Thyroid gland (tissue), 4 donors: ENCODE measurements around the gene APBB2.
"Not testable (repeated sequence)": the region's sequence is repeated elsewhere in the genome, so short reads cannot be mapped to it uniquely, and the experiment has no call there.

Experiments
- POLR2A ChIP-seq, 2 donors: fragments of 450-650 bp; IDR thresholded peaks; one replicate each; pipeline ENCODE4 v1.6.1; 2017; ENCODE audit warnings: antibody characterized with exemption in 2 of 2, mild to moderate bottlenecking in 2 of 2, moderate library complexity in 1 of 2
- TF ChIP-seq, protein P1 (sequence below), 6 experiments: fragments of 200-600 bp in 3 of 6; fragments of 450-650 bp in 3 of 6; sonication (generic) in 3 of 6; IDR thresholded peaks; one replicate each; pipeline ENCODE4 v1.5.1; 2016 to 2019; ENCODE audit warnings: antibody characterized with exemption in 6 of 6, mild to moderate bottlenecking in 2 of 6, inconsistent platforms in 1 of 6, moderate library complexity in 1 of 6

DNA sequence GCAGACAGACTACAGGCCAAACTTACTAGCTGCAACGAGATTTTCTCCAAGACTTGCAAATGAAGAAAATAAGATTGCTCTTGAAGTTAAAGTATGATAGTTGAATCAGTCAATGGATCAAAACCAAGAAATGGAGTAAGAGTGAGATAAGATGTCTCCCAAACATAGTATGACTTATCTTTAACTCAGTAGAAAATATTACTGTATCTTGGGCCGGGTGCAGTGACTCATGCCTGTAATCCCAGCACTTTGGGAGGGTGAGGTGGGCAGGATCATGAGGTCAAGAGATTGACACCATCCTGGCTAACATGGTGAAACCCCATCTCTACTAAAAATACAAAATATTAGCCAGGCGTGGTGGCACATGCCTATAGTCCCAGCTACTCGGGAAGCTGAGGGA lies 220.0 kb downstream of the APBB2 start:
- TF ChIP-seq, protein P1, sequence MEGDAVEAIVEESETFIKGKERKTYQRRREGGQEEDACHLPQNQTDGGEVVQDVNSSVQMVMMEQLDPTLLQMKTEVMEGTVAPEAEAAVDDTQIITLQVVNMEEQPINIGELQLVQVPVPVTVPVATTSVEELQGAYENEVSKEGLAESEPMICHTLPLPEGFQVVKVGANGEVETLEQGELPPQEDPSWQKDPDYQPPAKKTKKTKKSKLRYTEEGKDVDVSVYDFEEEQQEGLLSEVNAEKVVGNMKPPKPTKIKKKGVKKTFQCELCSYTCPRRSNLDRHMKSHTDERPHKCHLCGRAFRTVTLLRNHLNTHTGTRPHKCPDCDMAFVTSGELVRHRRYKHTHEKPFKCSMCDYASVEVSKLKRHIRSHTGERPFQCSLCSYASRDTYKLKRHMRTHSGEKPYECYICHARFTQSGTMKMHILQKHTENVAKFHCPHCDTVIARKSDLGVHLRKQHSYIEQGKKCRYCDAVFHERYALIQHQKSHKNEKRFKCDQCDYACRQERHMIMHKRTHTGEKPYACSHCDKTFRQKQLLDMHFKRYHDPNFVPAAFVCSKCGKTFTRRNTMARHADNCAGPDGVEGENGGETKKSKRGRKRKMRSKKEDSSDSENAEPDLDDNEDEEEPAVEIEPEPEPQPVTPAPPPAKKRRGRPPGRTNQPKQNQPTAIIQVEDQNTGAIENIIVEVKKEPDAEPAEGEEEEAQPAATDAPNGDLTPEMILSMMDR (IDR thresholded peaks at IDR 0.05): not testable (repeated sequence)
- not testable (repeated sequence) for TF ChIP-seq POLR2A (IDR thresholded peaks at IDR 0.05)
